GM10266 (cell line): ENCODE data around the gene PCDHA4.
"Not testable (repeated sequence)": the region's sequence is repeated elsewhere in the genome, so short reads cannot be mapped to it uniquely, and the experiment has no call there.

Source experiments
- DNase-seq: peaks from one replicate; pipeline ENCODE4 v3.0.0; 2012; ENCODE audit errors: extremely low spot score
- CTCF ChIP-seq: IDR thresholded peaks from 2 replicates; pipeline ENCODE4 v1.5.1; 2012; ENCODE audit warnings: mild to moderate bottlenecking, low read depth; ENCODE audit not compliant: control insufficient read depth, insufficient read depth; ENCODE audit errors: missing control alignments

The PCDHA4 gene

GRCh38 chr5:140828362-140828737, 21.5 kb downstream of the PCDHA4 start:
- TF ChIP-seq CTCF, result no peak
- no peak for DNase-seq

- DNase-seq, result not testable (repeated sequence)
These were observed 22.9 kb downstream of the PCDHA4 start for GRCh38 chr5:140829511-140830501.

- no peak for TF ChIP-seq CTCF
- DNase-seq, result no peak
These were observed 27.1 kb downstream of the PCDHA4 start, which contains the start of gene PCDHA7 for GRCh38 chr5:140833993-140834392. TSS of gene PCDHA7 (plus strand) at chr5:140834269. CDS start at chr5:140834384, 115 bp downstream.

- DNase-seq, result not testable (repeated sequence)
These were observed 27.7 kb downstream of the PCDHA4 start for GRCh38 chr5:140834439-140835008.

GRCh38 chr5:140835622-140836510, 29.0 kb downstream of the PCDHA4 start:
- no peak for DNase-seq
- no peak for TF ChIP-seq CTCF

GRCh38 chr5:140840978-140841962, 34.4 kb downstream of the PCDHA4 start, which contains the start of gene PCDHA8:
TSS of gene PCDHA8 (plus strand) at chr5:140841187. CDS start at chr5:140841322, 135 bp downstream.
- DNase-seq, result no peak
- TF ChIP-seq CTCF, result no peak
